PC-9 (cell line): ENCODE measurements around the gene CRABP2.

Source experiments
- EZH2 ChIP-seq: fragments of 200-600 bp; sonication (generic); IDR thresholded peaks from 2 replicates; pipeline ENCODE4 v1.8.0; 2017; ENCODE audit warnings: antibody characterized with exemption, low read depth
- TF ChIP-seq, protein P1 (sequence below): fragments of 200-600 bp; sonication (generic); conservative IDR thresholded peaks from 2 replicates; pipeline ENCODE4 v1.6.1; 2017; ENCODE audit warnings: mixed run types, antibody characterized with exemption, mild to moderate bottlenecking, moderate library complexity

DNA sequence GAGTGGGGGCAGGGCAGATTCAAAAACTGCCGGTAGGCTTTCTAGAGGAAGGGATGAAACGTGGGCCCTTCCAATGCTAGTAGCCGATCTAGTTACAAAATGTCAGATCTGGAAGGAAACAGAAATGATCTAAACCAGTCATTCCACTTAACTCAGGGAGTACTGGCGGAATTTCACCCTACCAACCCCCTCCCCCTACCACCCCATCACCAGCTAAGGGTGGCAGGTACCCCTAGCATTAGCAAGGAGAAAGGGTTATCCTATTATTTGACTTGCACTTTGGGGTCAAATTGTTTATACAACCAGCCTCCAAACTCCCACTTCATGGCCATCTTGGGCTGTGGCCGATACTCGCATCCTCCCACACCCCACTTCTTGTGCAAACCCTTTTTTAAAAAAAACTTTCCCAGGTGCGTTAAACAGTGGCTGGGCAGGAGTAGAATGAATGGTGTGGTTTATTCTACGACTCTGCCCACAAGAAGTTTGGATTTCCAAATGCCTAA lies 36.1 kb upstream of the CRABP2 start:
- TF ChIP-seq, protein P1, sequence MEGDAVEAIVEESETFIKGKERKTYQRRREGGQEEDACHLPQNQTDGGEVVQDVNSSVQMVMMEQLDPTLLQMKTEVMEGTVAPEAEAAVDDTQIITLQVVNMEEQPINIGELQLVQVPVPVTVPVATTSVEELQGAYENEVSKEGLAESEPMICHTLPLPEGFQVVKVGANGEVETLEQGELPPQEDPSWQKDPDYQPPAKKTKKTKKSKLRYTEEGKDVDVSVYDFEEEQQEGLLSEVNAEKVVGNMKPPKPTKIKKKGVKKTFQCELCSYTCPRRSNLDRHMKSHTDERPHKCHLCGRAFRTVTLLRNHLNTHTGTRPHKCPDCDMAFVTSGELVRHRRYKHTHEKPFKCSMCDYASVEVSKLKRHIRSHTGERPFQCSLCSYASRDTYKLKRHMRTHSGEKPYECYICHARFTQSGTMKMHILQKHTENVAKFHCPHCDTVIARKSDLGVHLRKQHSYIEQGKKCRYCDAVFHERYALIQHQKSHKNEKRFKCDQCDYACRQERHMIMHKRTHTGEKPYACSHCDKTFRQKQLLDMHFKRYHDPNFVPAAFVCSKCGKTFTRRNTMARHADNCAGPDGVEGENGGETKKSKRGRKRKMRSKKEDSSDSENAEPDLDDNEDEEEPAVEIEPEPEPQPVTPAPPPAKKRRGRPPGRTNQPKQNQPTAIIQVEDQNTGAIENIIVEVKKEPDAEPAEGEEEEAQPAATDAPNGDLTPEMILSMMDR, result no peak
- no peak for TF ChIP-seq EZH2
